ENCODE data around the gene NUP153.
A peak's percentile ranks its signal among the peaks of the same experiment; 100 is the strongest.

Gene NUP153

DNA sequence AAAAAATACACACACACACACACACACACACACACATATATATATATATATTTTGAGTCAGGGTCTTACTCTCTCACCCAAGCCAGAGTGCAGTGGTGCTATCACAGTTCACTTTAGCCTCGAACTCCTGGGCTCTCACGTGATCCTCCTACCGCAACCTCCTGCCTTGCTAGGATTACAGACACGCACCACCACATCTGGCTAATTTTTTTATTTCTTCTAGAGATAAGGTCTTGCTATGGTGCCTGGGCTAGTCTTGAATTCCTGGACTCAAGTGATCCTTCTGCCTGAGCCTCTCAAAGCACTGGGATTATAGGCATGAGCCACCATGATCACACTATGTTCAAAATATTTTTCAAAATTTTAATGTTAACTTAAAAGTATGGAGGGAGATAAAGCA lies 43.5 kb downstream of the NUP153 start:
- TF ChIP-seq SPI1 (IDR thresholded peaks at IDR 0.05; ENCODE audit: borderline replicate concordance, low read depth) (no peak), GABPA (IDR thresholded peaks at IDR 0.05; ENCODE audit: low read depth) (no peak), POLR2AphosphoS5 (IDR thresholded peaks at IDR 0.05; ENCODE audit: low read depth) (no peak)
- TF ChIP-seq, protein P1, sequence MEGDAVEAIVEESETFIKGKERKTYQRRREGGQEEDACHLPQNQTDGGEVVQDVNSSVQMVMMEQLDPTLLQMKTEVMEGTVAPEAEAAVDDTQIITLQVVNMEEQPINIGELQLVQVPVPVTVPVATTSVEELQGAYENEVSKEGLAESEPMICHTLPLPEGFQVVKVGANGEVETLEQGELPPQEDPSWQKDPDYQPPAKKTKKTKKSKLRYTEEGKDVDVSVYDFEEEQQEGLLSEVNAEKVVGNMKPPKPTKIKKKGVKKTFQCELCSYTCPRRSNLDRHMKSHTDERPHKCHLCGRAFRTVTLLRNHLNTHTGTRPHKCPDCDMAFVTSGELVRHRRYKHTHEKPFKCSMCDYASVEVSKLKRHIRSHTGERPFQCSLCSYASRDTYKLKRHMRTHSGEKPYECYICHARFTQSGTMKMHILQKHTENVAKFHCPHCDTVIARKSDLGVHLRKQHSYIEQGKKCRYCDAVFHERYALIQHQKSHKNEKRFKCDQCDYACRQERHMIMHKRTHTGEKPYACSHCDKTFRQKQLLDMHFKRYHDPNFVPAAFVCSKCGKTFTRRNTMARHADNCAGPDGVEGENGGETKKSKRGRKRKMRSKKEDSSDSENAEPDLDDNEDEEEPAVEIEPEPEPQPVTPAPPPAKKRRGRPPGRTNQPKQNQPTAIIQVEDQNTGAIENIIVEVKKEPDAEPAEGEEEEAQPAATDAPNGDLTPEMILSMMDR (IDR thresholded peaks at IDR 0.05; ENCODE audit: insufficient read depth, low read length) = no peak
- TF ChIP-seq, protein P2, sequence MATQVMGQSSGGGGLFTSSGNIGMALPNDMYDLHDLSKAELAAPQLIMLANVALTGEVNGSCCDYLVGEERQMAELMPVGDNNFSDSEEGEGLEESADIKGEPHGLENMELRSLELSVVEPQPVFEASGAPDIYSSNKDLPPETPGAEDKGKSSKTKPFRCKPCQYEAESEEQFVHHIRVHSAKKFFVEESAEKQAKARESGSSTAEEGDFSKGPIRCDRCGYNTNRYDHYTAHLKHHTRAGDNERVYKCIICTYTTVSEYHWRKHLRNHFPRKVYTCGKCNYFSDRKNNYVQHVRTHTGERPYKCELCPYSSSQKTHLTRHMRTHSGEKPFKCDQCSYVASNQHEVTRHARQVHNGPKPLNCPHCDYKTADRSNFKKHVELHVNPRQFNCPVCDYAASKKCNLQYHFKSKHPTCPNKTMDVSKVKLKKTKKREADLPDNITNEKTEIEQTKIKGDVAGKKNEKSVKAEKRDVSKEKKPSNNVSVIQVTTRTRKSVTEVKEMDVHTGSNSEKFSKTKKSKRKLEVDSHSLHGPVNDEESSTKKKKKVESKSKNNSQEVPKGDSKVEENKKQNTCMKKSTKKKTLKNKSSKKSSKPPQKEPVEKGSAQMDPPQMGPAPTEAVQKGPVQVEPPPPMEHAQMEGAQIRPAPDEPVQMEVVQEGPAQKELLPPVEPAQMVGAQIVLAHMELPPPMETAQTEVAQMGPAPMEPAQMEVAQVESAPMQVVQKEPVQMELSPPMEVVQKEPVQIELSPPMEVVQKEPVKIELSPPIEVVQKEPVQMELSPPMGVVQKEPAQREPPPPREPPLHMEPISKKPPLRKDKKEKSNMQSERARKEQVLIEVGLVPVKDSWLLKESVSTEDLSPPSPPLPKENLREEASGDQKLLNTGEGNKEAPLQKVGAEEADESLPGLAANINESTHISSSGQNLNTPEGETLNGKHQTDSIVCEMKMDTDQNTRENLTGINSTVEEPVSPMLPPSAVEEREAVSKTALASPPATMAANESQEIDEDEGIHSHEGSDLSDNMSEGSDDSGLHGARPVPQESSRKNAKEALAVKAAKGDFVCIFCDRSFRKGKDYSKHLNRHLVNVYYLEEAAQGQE (IDR thresholded peaks at IDR 0.05; ENCODE audit: insufficient replicate concordance, low read depth) = no peak
- Histone ChIP-seq H3K4me3 (replicated peaks; ENCODE audit: insufficient read depth, low read length) (no peak overlapping the region), H3K27me3 (ENCODE audit: insufficient read depth, poor library complexity, severe bottlenecking) (no peaks in the 10 kb centered on the region), H3K27ac (replicated peaks) (no peak overlapping the region)
- DNase-seq (ENCODE audit: low read depth in 1 of 2, low spot score in 1 of 2) = no peak

DNA sequence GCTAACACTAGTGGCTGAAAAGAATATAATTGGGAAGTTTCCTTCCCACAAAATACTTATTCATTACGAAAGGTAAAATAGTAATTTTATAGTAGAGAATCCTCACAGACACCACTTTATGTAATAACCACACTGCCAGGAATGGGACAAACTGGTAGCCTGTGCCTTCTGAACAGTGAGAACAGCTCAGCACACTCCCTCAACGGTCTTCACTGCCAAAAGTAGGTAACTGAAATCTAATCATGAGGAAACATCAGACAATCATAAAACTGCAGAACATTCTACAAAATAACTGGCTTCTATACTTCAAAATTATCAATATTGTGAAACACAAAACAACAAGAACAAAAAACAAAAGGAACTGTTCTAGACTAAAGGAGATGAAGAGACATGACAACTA lies 44.1 kb downstream of the NUP153 start:
- Histone ChIP-seq H3K27ac (replicated peaks) (no peak overlapping the region), H3K27me3 (ENCODE audit: insufficient read depth, poor library complexity, severe bottlenecking) (no peaks in the 10 kb centered on the region), H3K4me3 (replicated peaks; ENCODE audit: insufficient read depth, low read length) (no peak overlapping the region)
- DNase-seq (ENCODE audit: low read depth in 1 of 2, low spot score in 1 of 2) = no peak
- TF ChIP-seq POLR2AphosphoS5 (IDR thresholded peaks at IDR 0.05; ENCODE audit: low read depth) = no peak
- TF ChIP-seq SPI1 (IDR thresholded peaks at IDR 0.05; ENCODE audit: borderline replicate concordance, low read depth) = no peak
- TF ChIP-seq, protein P2 (IDR thresholded peaks at IDR 0.05; ENCODE audit: insufficient replicate concordance, low read depth) = no peak
- TF ChIP-seq, protein P1 (IDR thresholded peaks at IDR 0.05; ENCODE audit: insufficient read depth, low read length) = no peak
- TF ChIP-seq GABPA (IDR thresholded peaks at IDR 0.05; ENCODE audit: low read depth) = no peak

DNA sequence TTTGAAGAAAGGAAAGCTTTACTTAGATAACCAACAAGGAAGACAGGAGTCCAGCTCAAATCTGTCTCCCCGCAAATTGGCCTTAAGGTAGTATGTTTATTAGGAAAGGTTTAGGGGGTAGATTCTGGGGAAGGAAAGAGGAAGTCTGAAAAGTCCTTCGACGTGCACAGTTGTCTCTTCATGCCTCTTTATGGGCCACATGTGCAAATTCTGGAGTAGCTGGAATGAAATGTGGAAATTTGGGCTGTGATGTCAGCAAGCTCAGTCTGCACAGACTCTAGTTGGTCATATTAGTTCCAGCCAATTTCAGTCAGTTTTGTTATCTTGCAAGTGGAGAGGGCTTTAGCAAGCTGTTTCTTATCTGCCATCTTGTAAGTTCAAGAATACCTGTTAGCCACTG lies 50.1 kb downstream of the NUP153 start:
- TF ChIP-seq SPI1 (IDR thresholded peaks at IDR 0.05; ENCODE audit: borderline replicate concordance, low read depth) = peak; percentile 47; the same call in 1 of the 2 replicates
- TF ChIP-seq, protein P1 (IDR thresholded peaks at IDR 0.05; ENCODE audit: insufficient read depth, low read length) = no peak
- H3K27me3 ChIP-seq (ENCODE audit: insufficient read depth, poor library complexity, severe bottlenecking) = no peaks in the 10 kb centered on the region
- no peak overlapping the region for H3K27ac ChIP-seq (replicated peaks)
- no peak overlapping the region for H3K4me3 ChIP-seq (replicated peaks; ENCODE audit: insufficient read depth, low read length)
- no peak for DNase-seq (ENCODE audit: low read depth in 1 of 2, low spot score in 1 of 2)

DNA sequence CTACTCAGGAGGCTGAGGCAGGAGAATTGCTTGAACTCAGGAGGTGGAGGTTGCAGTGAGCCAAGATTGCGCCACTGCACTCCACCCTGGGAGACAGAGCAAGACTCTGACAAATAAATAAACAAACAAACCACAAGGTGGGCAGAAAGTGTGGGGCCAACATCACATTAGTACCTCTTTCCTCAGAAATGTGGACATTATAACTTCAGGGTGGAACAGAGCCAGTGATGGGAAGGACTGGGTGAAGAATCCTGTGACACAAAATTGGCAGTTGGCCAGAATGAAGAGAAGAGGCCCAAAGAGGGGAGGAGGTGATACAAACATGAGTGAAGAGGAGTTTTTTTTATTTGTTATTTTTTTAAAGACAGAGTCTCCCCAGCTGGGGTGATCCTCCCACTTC lies 50.6 kb downstream of the NUP153 start:
- TF ChIP-seq, protein P2 (IDR thresholded peaks at IDR 0.05; ENCODE audit: insufficient replicate concordance, low read depth) = no peak
- no peak for TF ChIP-seq GABPA (IDR thresholded peaks at IDR 0.05; ENCODE audit: low read depth)
- TF ChIP-seq SPI1 (IDR thresholded peaks at IDR 0.05; ENCODE audit: borderline replicate concordance, low read depth) = no peak
- TF ChIP-seq, protein P1 (IDR thresholded peaks at IDR 0.05; ENCODE audit: insufficient read depth, low read length) = no peak
- no peak for TF ChIP-seq POLR2AphosphoS5 (IDR thresholded peaks at IDR 0.05; ENCODE audit: low read depth)
- DNase-seq (ENCODE audit: low read depth in 1 of 2, low spot score in 1 of 2) = peak in 1 of 2 experiments; percentile 1
- Histone ChIP-seq H3K27me3 (ENCODE audit: insufficient read depth, poor library complexity, severe bottlenecking) (no peaks in the 10 kb centered on the region), H3K27ac (replicated peaks) (no peak overlapping the region), H3K4me3 (replicated peaks; ENCODE audit: insufficient read depth, low read length) (no peak overlapping the region)
